ENCODE measurements around the gene RPL13. TPM values are rescaled to one million over a fixed set of nuclear protein-coding genes. Genes with fewer than 3 reads are reported as not detected.

RPL13 gene
- total and polyA plus RNA-seq, 10 of the 15 experiments (the other 5 are each of a cell fraction or from before 2014, with no cell fraction given): 386 to 9,428 (median 2,486) TPM

- TF ChIP-seq CEBPZ (IDR thresholded peaks at IDR 0.05; ENCODE audit: low read depth, low read length) (no peak), SMC3 (IDR thresholded peaks at IDR 0.05; ENCODE audit: borderline replicate concordance, low read length) (no peak), IRF5 (IDR thresholded peaks at IDR 0.05; ENCODE audit: borderline replicate concordance) (no peak)
Observed at GRCh38 chr16:89606006-89606405, 45.5 kb downstream of the RPL13 start (continued).

- CTCF ChIA-PET: no interaction called here
- Histone ChIP-seq H2AFZ (ENCODE audit: control insufficient read depth, low read depth, low read length) (no peak overlapping the region), H3K9ac (ENCODE audit: control insufficient read depth, insufficient read depth, low read length) (no peak overlapping the region), H3K36me3 (ENCODE audit: control insufficient read depth in 2 of 2, insufficient read depth in 2 of 2, low read length in 1 of 2) (no peaks in the 10 kb centered on the region), H3K4me1 (ENCODE audit: control insufficient read depth, insufficient read depth, low read length) (no peaks in the 10 kb centered on the region), H3K4me2 (ENCODE audit: control insufficient read depth, insufficient read depth) (no peak overlapping the region), H3K9me3 (replicated peaks; ENCODE audit: control insufficient read depth, insufficient read depth, low read length) (no peaks in the 10 kb centered on the region), H3K4me3 (no peak overlapping the region), H3K79me2 (ENCODE audit: control insufficient read depth, insufficient read depth, low read length) (no peaks in the 10 kb centered on the region), H3K27me3 (replicated peaks in 1 of 2; ENCODE audit: control insufficient read depth in 2 of 2, insufficient read depth in 2 of 2, low read length in 1 of 2) (no peaks in the 10 kb centered on the region), H4K20me1 (ENCODE audit: control insufficient read depth, insufficient read depth) (no peaks in the 10 kb centered on the region), H3K27ac (ENCODE audit: control insufficient read depth, insufficient read depth) (no peak overlapping the region)
- ATAC-seq: no peak
- in situ Hi-C loops (cut with MboI): no loop called here
- intact Hi-C loops (cut with micrococcal nuclease; ENCODE audit: unreplicated experiment): no loop called here
- WGBS (ENCODE audit: insufficient coverage, insufficient replicate concordance, low lambda C conversion rate, missing lambda C conversion rate): 55% methylated on average over 9 of the region's 9 CpGs
- no peak for FAIRE-seq
- SMC1A ChIA-PET (ENCODE audit: uncharacterized antibody, unreplicated experiment): no interaction called here
- no peak for TF ChIP-seq ZNF592 (IDR thresholded peaks at IDR 0.05)
- TF ChIP-seq FOS (IDR thresholded peaks at IDR 0.05; ENCODE audit: borderline replicate concordance, extremely low read depth, insufficient read length): no peak
- no peak for TF ChIP-seq POU2F2 (IDR thresholded peaks at IDR 0.05; ENCODE audit: borderline replicate concordance, low read depth, low read length)
- POLR2A ChIA-PET: no interaction called here
- no TSS peak for BruUV-seq (replicated peaks)
- RAD21 ChIA-PET (ENCODE audit: unreplicated experiment): no interaction called here
- no peak for DNase-seq (ENCODE audit: low read depth, low spot score)
Observed at GRCh38 chr16:89607453-89607852, 47.0 kb downstream of the RPL13 start.
